Nephron progenitor cell (in vitro differentiated cells): Measurements from ENCODE around the gene NR6A1.

Experiments
- DNase-seq: peaks from one replicate; pipeline ENCODE4 v3.0.0; 2021
- H3K27ac Mint-ChIP-seq: 2 replicates; pipeline ENCODE4 v1.8.0; 2021; ENCODE audit warnings: mild to moderate bottlenecking, moderate library complexity, mixed read lengths
- H3K27me3 Mint-ChIP-seq: 2 replicates; pipeline ENCODE4 v1.8.0; 2021; ENCODE audit warnings: mild to moderate bottlenecking, low read depth, mixed read lengths; ENCODE audit not compliant: poor library complexity
- H3K36me3 Mint-ChIP-seq: 2 replicates; pipeline ENCODE4 v1.8.0; 2021; ENCODE audit warnings: low read depth, mixed read lengths
- H3K4me1 Mint-ChIP-seq: 2 replicates; pipeline ENCODE4 v1.8.0; 2021; ENCODE audit warnings: mixed read lengths
- H3K4me3 Mint-ChIP-seq: 2 replicates; pipeline ENCODE4 v1.8.0; 2021; ENCODE audit warnings: mild to moderate bottlenecking, moderate library complexity, mixed read lengths
- H3K9me3 Mint-ChIP-seq: 2 replicates; pipeline ENCODE4 v1.8.0; 2021; ENCODE audit warnings: mild to moderate bottlenecking, moderate library complexity, mixed read lengths
- TF ChIP-seq, protein P1 (sequence below): fragments of 200-600 bp; sonication (generic); IDR thresholded peaks from 2 replicates; pipeline ENCODE4 v1.5.0; 2021; ENCODE audit warnings: antibody characterized with exemption

NR6A1 gene

DNA sequence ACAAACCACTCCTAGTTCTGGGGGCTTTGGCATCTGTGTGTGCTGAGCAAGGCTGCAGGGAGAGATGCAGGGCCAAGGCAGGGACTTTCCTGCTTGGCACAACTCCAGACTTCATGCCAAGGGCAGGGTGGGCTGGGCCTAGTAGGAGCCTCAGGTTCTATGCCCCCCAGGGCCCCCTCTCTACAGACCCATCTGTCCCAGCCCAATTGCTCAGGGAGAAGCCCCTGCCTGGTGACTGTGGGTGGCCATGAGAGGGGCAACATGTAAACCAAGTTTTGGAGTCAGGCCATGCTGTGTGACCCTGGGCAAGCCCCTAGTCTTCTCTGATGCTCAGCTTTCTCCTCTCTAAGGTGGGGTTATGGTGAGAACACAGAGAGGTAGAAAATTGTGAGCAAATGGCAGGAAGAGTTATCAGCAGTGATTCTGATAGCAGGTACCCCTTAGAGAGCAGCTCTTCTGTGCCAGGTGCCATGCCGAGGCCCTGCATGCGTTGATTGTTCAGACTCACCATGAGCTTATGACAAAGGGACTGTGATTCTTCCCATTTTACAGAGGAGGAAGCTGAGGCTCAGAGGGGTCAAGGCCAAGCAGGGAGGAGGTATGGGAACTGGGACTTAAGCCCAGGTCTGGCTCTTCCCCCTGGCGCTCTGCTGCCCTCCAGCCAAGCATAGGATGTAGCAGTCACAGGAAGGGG, 11.0 kb upstream of the NR6A1 start:
- DNase-seq, result no peak
- Mint-ChIP-seq H3K4me3 (no peak overlapping the region), H3K27me3 (peaks cover 14% of the 10 kb centered on the region), H3K36me3 (no peaks in the 10 kb centered on the region), H3K9me3 (no peaks in the 10 kb centered on the region), H3K4me1 (peaks cover 29% of the 10 kb centered on the region), H3K27ac (no peak overlapping the region)
- TF ChIP-seq, protein P1, sequence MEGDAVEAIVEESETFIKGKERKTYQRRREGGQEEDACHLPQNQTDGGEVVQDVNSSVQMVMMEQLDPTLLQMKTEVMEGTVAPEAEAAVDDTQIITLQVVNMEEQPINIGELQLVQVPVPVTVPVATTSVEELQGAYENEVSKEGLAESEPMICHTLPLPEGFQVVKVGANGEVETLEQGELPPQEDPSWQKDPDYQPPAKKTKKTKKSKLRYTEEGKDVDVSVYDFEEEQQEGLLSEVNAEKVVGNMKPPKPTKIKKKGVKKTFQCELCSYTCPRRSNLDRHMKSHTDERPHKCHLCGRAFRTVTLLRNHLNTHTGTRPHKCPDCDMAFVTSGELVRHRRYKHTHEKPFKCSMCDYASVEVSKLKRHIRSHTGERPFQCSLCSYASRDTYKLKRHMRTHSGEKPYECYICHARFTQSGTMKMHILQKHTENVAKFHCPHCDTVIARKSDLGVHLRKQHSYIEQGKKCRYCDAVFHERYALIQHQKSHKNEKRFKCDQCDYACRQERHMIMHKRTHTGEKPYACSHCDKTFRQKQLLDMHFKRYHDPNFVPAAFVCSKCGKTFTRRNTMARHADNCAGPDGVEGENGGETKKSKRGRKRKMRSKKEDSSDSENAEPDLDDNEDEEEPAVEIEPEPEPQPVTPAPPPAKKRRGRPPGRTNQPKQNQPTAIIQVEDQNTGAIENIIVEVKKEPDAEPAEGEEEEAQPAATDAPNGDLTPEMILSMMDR, result no peak

DNA sequence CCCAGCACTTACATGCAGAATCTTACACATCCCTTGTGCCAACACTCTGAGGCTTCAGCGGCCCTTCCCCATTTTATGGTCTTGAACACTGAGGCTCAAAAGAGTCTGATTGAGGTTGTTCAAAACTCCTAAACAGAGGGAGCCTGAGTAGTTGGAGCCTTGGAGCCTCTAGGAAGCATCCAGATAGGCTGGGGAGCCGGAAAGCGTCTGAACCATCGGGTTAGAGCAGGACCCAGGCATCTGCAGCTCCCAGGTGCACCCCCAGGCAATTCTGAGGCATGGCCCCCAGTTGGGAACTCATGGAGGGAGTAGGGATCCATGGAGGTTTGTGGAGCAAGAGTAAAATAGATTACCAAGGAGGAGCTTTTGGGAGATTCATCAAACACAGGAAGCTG, 9.6 kb upstream of the NR6A1 start:
- no peak for DNase-seq
- no peaks in the 10 kb centered on the region for H3K36me3 Mint-ChIP-seq
- TF ChIP-seq, protein P1, result no peak
- H3K27me3 Mint-ChIP-seq, result peaks cover 22% of the 10 kb centered on the region
- H3K9me3 Mint-ChIP-seq, result no peaks in the 10 kb centered on the region
- peaks cover 39% of the 10 kb centered on the region for H3K4me1 Mint-ChIP-seq
- no peak overlapping the region for H3K4me3 Mint-ChIP-seq
- H3K27ac Mint-ChIP-seq, result peak overlapping the region; percentile 40

DNA sequence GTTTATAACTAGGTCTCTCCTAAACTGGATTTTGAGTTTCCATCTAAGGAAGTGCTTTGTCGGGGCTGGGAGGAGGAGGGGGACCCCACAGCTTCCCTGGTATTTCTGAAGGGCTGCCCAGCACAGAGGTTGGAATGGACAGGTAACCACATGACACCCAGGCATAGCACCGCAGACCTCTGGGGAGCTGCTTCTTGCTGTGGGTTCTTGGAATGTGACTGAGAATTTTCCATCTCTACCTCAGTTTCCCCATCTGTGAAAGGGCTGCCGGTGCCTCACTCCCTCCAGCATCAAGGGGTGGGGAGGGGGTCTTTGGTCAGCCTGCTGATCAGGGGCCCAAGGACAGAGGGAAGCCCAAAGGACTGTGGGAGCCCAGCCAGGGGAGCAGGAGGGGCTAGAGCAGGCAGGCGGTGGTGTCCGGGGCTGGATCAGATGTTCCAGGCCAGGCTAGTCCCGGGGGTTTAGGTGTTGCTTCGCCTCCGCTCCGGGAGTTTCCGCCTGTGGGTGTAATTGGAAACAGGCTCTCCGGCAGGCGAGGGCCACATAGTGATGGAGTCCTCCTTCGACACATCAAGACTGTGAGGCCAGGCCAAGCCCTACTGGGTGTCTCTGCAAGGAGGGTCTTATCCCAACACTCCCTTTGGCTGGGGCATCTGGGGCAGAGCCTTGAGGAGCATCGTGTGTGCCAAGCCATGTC, 9.1 kb upstream of the NR6A1 start:
- H3K27me3 Mint-ChIP-seq, result peaks cover 27% of the 10 kb centered on the region
- no peak overlapping the region for H3K4me3 Mint-ChIP-seq
- no peak for DNase-seq
- no peak overlapping the region for H3K27ac Mint-ChIP-seq
- H3K4me1 Mint-ChIP-seq, result peaks cover 40% of the 10 kb centered on the region
- TF ChIP-seq, protein P1, result no peak
- H3K36me3 Mint-ChIP-seq, result no peaks in the 10 kb centered on the region
- H3K9me3 Mint-ChIP-seq, result no peaks in the 10 kb centered on the region

DNA sequence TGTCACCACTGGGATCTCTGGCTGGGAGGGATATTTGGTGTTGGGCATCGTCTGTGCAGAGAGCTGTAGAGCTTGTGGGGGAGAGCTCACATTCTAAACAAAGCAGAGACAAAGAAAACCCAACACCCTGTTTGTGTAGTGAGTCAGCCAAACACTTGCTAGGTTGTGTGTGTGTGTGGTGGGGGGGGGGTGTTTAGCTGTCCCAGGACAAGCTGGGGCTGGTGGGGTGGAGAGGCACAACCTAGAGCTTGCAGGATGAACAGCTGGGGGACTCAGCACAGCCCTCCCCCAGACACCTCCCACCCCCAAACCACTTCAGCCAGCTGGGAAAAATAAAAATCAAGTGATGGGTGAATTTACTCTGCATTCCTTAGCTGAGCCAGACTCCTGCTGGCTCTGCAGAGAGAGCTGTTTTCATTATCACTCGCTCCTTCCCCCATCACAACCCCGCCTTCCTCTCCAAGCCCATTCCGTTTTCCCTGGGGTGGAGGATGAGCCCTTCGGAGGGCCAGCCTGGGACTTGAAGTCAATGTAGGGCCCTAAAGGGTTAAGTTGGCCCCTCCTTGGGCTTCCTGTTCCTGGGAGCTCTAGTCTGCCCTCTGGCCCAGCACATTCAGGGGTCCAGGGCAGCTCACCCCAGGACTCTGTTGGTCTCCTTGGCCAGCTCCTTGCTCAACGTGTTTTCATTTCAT, 8.4 kb upstream of the NR6A1 start:
- Mint-ChIP-seq H3K36me3 (no peaks in the 10 kb centered on the region), H3K27ac (peak overlapping the region; percentile 78), H3K27me3 (peaks cover 33% of the 10 kb centered on the region), H3K4me3 (peak overlapping the region; percentile 69), H3K4me1 (peaks cover 40% of the 10 kb centered on the region), H3K9me3 (no peaks in the 10 kb centered on the region)
- peak; percentile 36 for DNase-seq
- TF ChIP-seq, protein P1, result no peak

DNA sequence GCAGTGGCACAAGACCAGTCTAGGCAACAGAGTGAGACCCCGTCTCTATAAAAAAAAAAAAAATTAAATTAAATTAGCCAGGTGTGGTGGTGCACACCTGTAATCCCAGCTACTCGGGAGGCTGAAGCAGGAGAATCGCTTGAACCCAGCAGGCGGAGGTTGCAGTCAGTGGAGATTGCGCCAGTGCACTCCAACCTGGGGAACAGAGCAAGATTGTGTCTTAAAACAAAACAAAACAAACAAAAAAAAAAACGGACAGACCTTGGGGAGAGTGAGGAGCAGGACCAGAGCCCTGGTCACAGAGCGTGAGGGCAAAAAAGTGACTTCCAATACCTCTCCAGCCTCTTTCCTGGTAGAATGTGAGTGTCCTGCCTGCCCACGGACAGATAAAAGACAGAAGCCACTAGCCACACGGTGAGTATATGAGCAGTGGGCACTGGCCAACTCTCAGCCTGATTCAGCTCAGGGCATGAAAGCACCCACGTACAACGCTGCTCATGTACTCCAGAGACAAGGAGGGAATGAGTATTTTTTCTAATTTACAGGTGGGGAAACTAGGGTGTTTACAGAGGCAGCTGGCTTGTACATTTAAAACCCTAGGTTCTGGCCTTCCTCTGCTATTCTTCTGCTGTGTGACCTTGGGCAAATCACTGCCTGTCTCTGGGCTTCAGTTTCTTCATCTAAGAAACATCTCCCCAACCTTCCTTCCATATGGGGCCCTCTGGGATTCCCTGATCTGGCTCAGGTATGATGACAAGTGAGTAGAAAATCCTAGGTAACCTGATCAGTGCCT, 7.7 kb upstream of the NR6A1 start:
- Mint-ChIP-seq H3K27ac (peak overlapping the region; percentile 78), H3K9me3 (no peaks in the 10 kb centered on the region), H3K4me1 (peaks cover 40% of the 10 kb centered on the region), H3K27me3 (peaks cover 37% of the 10 kb centered on the region), H3K36me3 (no peaks in the 10 kb centered on the region), H3K4me3 (peak overlapping the region; percentile 69)
- no peak for DNase-seq
- TF ChIP-seq, protein P1, result no peak
